ENCODE data around the gene TMEM94. TPM values are rescaled to one million over a fixed set of nuclear protein-coding genes. Genes with fewer than 3 reads are reported as not detected.

Gene TMEM94
- total and polyA plus RNA-seq, 2 of the 4 experiments (the other 2 are of a cell fraction), result 8.4 to 64.7 TPM

- Histone ChIP-seq H3K4me2 (ENCODE audit: low read depth, low read length) (no peak overlapping the region), H4K8ac (ENCODE audit: low read depth in 2 of 2, low read length in 2 of 2) (no peak overlapping the region), H4K20me1 (ENCODE audit: insufficient read depth, low read length) (peaks cover 17% of the 10 kb centered on the region), H4K91ac (ENCODE audit: insufficient read depth, low read depth, low read length) (no peak overlapping the region), H3K9me3 (ENCODE audit: control insufficient read depth, insufficient read depth, low read length) (no peaks in the 10 kb centered on the region), H2BK120ac (ENCODE audit: low read depth, low read length) (no peak overlapping the region), H2BK5ac (ENCODE audit: low read depth, low read length, poor library complexity, severe bottlenecking) (no peak overlapping the region), H3K4ac (ENCODE audit: low read depth, low read length) (no peak overlapping the region), H2AK5ac (ENCODE audit: low read depth, low read length) (no peak overlapping the region), H2BK15ac (ENCODE audit: low read depth, low read length) (no peak overlapping the region), H4K5ac (ENCODE audit: low read depth, low read length) (no peak overlapping the region), H3K9ac (ENCODE audit: low read depth, low read length) (no peak overlapping the region), H2BK20ac (ENCODE audit: low read depth, low read length) (no peak overlapping the region), H3K9me1 (ENCODE audit: insufficient read depth, low read length) (no peaks in the 10 kb centered on the region), H3K23ac (ENCODE audit: low read depth, low read length) (no peak overlapping the region), H2AK9ac (replicated peaks; ENCODE audit: low read depth, low read length, poor library complexity) (no peak overlapping the region), H3K36me3 (ENCODE audit: control insufficient read depth, insufficient read depth, low read length) (peaks cover 33% of the 10 kb centered on the region), H3K4me3 (ENCODE audit: insufficient read depth, low read depth, low read length) (no peak overlapping the region), H3K14ac (replicated peaks; ENCODE audit: low read depth, low read length) (no peak overlapping the region), H3K18ac (ENCODE audit: low read depth, low read length) (no peak overlapping the region), H3K4me1 (ENCODE audit: control insufficient read depth, insufficient read depth, low read length) (peaks cover 5% of the 10 kb centered on the region), H3K79me1 (ENCODE audit: low read depth in 1 of 2, low read length in 2 of 2) (peaks cover 6 to 27% of the 10 kb centered on the region in 2 experiments), H3K56ac (ENCODE audit: extremely low read depth, insufficient read depth, low read length) (no peak overlapping the region), H3K27ac (ENCODE audit: insufficient read depth, low read length) (no peak overlapping the region), H2AFZ (replicated peaks; ENCODE audit: low read length, poor library complexity) (no peak overlapping the region), H3K27me3 (ENCODE audit: control insufficient read depth, insufficient read depth, low read length) (no peaks in the 10 kb centered on the region)
- no TSS peak for BruUV-seq (replicated peaks)
- in situ Hi-C loops (cut with MboI; ENCODE audit: low sequenced_read_pairs) (no loop called here), dilution Hi-C loops (cut with HindIII; ENCODE audit: low sequenced_read_pairs, unreplicated experiment) (no loop called here), intact Hi-C loops (cut with micrococcal nuclease) (no loop called here)
- ATAC-seq (ENCODE audit: low read depth) (no peak), DNase-seq (no peak)
- POLR2A ChIA-PET (ENCODE audit: unreplicated experiment), result no interaction called here
- CTCF ChIA-PET, result no interaction called here
- WGBS, 2 experiments (ENCODE audit: extremely low coverage in 2 of 2, insufficient read length in 1 of 2), result 94% methylated on average over 15 of the region's 21 CpGs; no CpG with 5 or more reads in 1 of the 2 experiments
- TF ChIP-seq MAFK (IDR thresholded peaks at IDR 0.05; ENCODE audit: low read depth, low read length) (no peak), MAZ (IDR thresholded peaks at IDR 0.05; ENCODE audit: borderline replicate concordance, low read depth, low read length) (no peak)
These were observed 49.7 kb downstream of the TMEM94 start for GRCh38 chr17:75506134-75506533.

Measured in IMR-90 (cell line).